HepG2 (cell line): ENCODE measurements around the gene DPT. TPM values are rescaled to one million over a fixed set of nuclear protein-coding genes. Genes with fewer than 3 reads are reported as not detected.

Experiments used
- ATAC-seq: fragments of 200-7000 bp; cut with Tn5 transposase; 3 replicates; pipeline ENCODE4 v1.9.1; 2020; ENCODE audit warnings: mild to moderate bottlenecking, moderate library complexity
- Bru-seq: library from RNA; stranded (reverse); fragments of 400-500 nt; gene quantifications from one replicate; lab custom pipeline; 2021; lab: Mats Ljungman, UMichigan
- BruChase-seq, 2 experiments: library from RNA; stranded (reverse); fragments of 400-500 nt; gene quantifications; one replicate each; lab custom pipeline; 2021; lab: Mats Ljungman, UMichigan
- BruUV-seq: library from RNA; stranded (reverse); fragments of 400-500 nt; replicated peaks from 2 replicates; lab custom pipeline; 2021; lab: Mats Ljungman, UMichigan
- CTCF ChIA-PET: fragments of 300-600 bp; formaldehyde crosslinking; extraction: SDS; loops from one replicate; lab custom pipeline; 2021; ENCODE audit warnings: low total read pairs, inconsistent platforms, low intra/inter-chr PET ratio; lab: Yijun Ruan, JAX
- POLR2A ChIA-PET: fragments of 350-600 bp; sonication (Branson Sonifier 250); formaldehyde crosslinking; loops from one replicate; lab custom pipeline; 2020; ENCODE audit warnings: antibody characterized with exemption, inconsistent platforms; lab: Yijun Ruan, JAX
- DNase-seq: peaks from one replicate; pipeline ENCODE4 v3.0.0-alpha.2; 2015; ENCODE audit warnings: low spot score
- FAIRE-seq: peaks from 3 replicates; lab custom pipeline; 2011; peaks lifted over from hg19 to GRCh38; lab: Jason Lieb, UNC
- H2AFZ ChIP-seq: one replicate; pipeline ENCODE4 v1.6.1; 2011; ENCODE audit warnings: low read length, inconsistent platforms
- H3K27ac ChIP-seq: fragments of 300-600 bp; 3 replicates; pipeline ENCODE4 v1.8.0; 2011; ENCODE audit warnings: mixed run types, mild to moderate bottlenecking, mixed read lengths, low read length, inconsistent platforms; ENCODE audit not compliant: insufficient read depth; ENCODE audit errors: extremely low read length
- H3K27me3 ChIP-seq, 2 experiments: fragments of 200-600 bp in 1 of 2; 2 replicates in 1 of 2; 3 replicates in 1 of 2; pipeline versions ENCODE4 v1.6.0 to v1.8.0; 2011; ENCODE audit warnings: low read length in 2 of 2, mild to moderate bottlenecking in 2 of 2, moderate library complexity in 2 of 2, inconsistent platforms in 1 of 2; ENCODE audit not compliant: insufficient read depth in 2 of 2, control insufficient read depth in 1 of 2
- H3K36me3 ChIP-seq, 2 experiments: fragments of 200-600 bp in 1 of 2; replicated peaks in 1 of 2; 2 replicates in 1 of 2; 3 replicates in 1 of 2; pipeline versions ENCODE4 v1.5.1 to v1.8.0; 2011; ENCODE audit warnings: low read length in 2 of 2, inconsistent platforms in 1 of 2; ENCODE audit not compliant: insufficient read depth in 2 of 2, control insufficient read depth in 1 of 2
- H3K4me1 ChIP-seq: 2 replicates; pipeline ENCODE4 v1.5.1; 2012; ENCODE audit warnings: low read length, inconsistent platforms; ENCODE audit not compliant: insufficient read depth
- H3K4me2 ChIP-seq: 2 replicates; pipeline ENCODE4 v1.6.0; 2011; ENCODE audit warnings: low read depth, low read length, inconsistent platforms
- H3K4me3 ChIP-seq, 3 experiments: fragments of 200-600 bp in 1 of 3; sonication (generic), shearing (Covaris generic) in 1 of 3; replicated peaks in 1 of 3; 2 replicates each; pipeline ENCODE4 v1.5.1; 2011 to 2016; ENCODE audit warnings: low read length in 3 of 3, inconsistent platforms in 2 of 3, low read depth in 2 of 3, mild to moderate bottlenecking in 2 of 3, control low read depth in 1 of 3, mixed read lengths in 1 of 3; ENCODE audit not compliant: insufficient read depth in 1 of 3
- H3K79me2 ChIP-seq: one replicate; pipeline ENCODE4 v1.6.1; 2011; ENCODE audit warnings: low read length, inconsistent platforms; ENCODE audit not compliant: insufficient read depth
- H3K9ac ChIP-seq: 2 replicates; pipeline ENCODE4 v1.6.0; 2011; ENCODE audit warnings: mild to moderate bottlenecking, low read depth, low read length, inconsistent platforms; ENCODE audit not compliant: insufficient read depth
- H3K9me3 ChIP-seq: 2 replicates; pipeline ENCODE4 v1.5.1; 2012; ENCODE audit warnings: mild to moderate bottlenecking, low read length
- H4K20me1 ChIP-seq: 2 replicates; pipeline ENCODE4 v1.6.0; 2011; ENCODE audit warnings: inconsistent platforms, mild to moderate bottlenecking, low read length, moderate library complexity; ENCODE audit not compliant: insufficient read depth
- ARNTL ChIP-seq: sonication (generic); formaldehyde crosslinking; IDR thresholded peaks from 2 replicates; pipeline ENCODE4 v1.4.0; 2020; ENCODE audit warnings: mild to moderate bottlenecking, missing genetic modification reagents
- GZF1 ChIP-seq: sonication (generic); formaldehyde crosslinking; IDR thresholded peaks from 2 replicates; pipeline ENCODE4 v1.5.1; 2020; ENCODE audit warnings: mild to moderate bottlenecking, missing genetic modification reagents
- HDAC6 ChIP-seq: fragments of 200-600 bp; sonication (generic); IDR thresholded peaks from 2 replicates; pipeline ENCODE4 v1.7.0; 2017; ENCODE audit warnings: mild to moderate bottlenecking, antibody characterized with exemption, low read length, low read depth
- HHEX ChIP-seq: IDR thresholded peaks from 2 replicates; pipeline ENCODE4 v1.6.1; 2016; ENCODE audit warnings: control low read depth
- NBN ChIP-seq: fragments of 450-650 bp; conservative IDR thresholded peaks from 2 replicates; pipeline ENCODE4 v1.6.1; 2017
- NFE2 ChIP-seq: sonication (generic); formaldehyde crosslinking; IDR thresholded peaks from 2 replicates; pipeline ENCODE4 v1.4.0; 2020; ENCODE audit warnings: missing genetic modification reagents
- SMAD3 ChIP-seq: sonication (generic); formaldehyde crosslinking; IDR thresholded peaks from 2 replicates; pipeline ENCODE4 v1.4.0; 2020; ENCODE audit warnings: missing genetic modification reagents
- SMARCC2 ChIP-seq: fragments of 450-650 bp; IDR thresholded peaks from 2 replicates; pipeline ENCODE4 v1.6.1; 2017; ENCODE audit warnings: antibody characterized with exemption, mild to moderate bottlenecking
- TOE1 ChIP-seq: sonication (generic); formaldehyde crosslinking; IDR thresholded peaks from 2 replicates; pipeline ENCODE4 v1.4.0; 2020; ENCODE audit warnings: mild to moderate bottlenecking, missing genetic modification reagents
- ZNF121 ChIP-seq: sonication (generic); formaldehyde crosslinking; IDR thresholded peaks from 2 replicates; pipeline ENCODE4 v1.5.0; 2020; ENCODE audit warnings: mild to moderate bottlenecking, missing genetic modification reagents
- ZNF782 ChIP-seq: sonication (generic); formaldehyde crosslinking; IDR thresholded peaks from 2 replicates; pipeline ENCODE4 v1.4.0; 2020; ENCODE audit warnings: missing genetic modification reagents, mild to moderate bottlenecking, borderline replicate concordance
- WGBS: methylation state at CpG from one replicate; pipeline ENCODE4 v1.1.6; 2017; ENCODE audit warnings: low lambda C conversion rate; 5-methylcytosine and 5-hydroxymethylcytosine counted together
- in situ Hi-C: cut with HindIII; loops from 2 replicates; pipeline ENCODE4 v1.10.0; 2017; ENCODE audit warnings: low pct_unique_long_range_greater_than_20kb; ENCODE audit not compliant: extremely low pct_ligation_motif_present
- intact Hi-C: fragments of 100-400 bp; cut with micrococcal nuclease; formaldehyde crosslinking; loops from one replicate; pipeline ENCODE4 v1.10.0; 2022; ENCODE audit not compliant: unreplicated experiment
- long read RNA-seq, 2 experiments: library from RNA in 1 of 2; library from polyadenylated mRNA in 1 of 2; stranded (forward) in 1 of 2; unstranded in 1 of 2; transcript quantifications; one replicate each; pipeline ENCODE4 v2.0.0, GENCODE V29; 2019 to 2022
- polyA minus RNA-seq, 3 experiments: library from RNA; depleted of rRNA, polyadenylated mRNA; stranded (reverse); fragments of >200 nt; gene quantifications; 2 replicates each; pipeline ENCODE4 v1.2.3, GENCODE V29; 2011; ENCODE audit warnings: low replicate concordance in 1 of 3
- polyA plus RNA-seq, 8 experiments: library from polyadenylated mRNA; depleted of rRNA in 3 of 8; stranded (reverse) in 7 of 8; unstranded in 1 of 8; fragments of >200 nt; fragmentation: Illumina TruSeq in 4 of 8; extraction: Trizol in 4 of 8; gene quantifications; 2 replicates each; pipeline versions ENCODE4 v1.2.1 to v1.2.3, GENCODE V29; 2011 to 2016; ENCODE audit warnings: low read depth in 4 of 8, missing spikeins in 1 of 8, mixed read lengths in 1 of 8; ENCODE audit not compliant: insufficient read depth in 1 of 8
- total RNA-seq, 5 experiments: library from RNA; depleted of rRNA; stranded (reverse); fragments of >200 nt; fragmentation: Illumina TruSeq; extraction: Trizol; gene quantifications; 2 replicates each; pipeline ENCODE4 v1.2.3, GENCODE V29; 2016; ENCODE audit warnings: low read depth in 1 of 5

DPT gene
- total RNA-seq (2016; rRNA removed; fragmentation: Illumina TruSeq; extraction: Trizol) (not detected in 2 replicates), polyA plus RNA-seq (2011; rRNA removed) (0.04 TPM in 1 of 2 replicates, not detected in the other), polyA minus RNA-seq (2011; rRNA and poly(A)+ RNA removed; ENCODE audit: low replicate concordance) (not detected in 2 replicates), Bru-seq, nascent RNA (not detected), BruChase-seq, experiment 1, labeled RNA remaining after a 6-hour chase (not detected), BruChase-seq, experiment 2, labeled RNA remaining after a 2-hour chase (not detected)
- not detected in 2 replicates for total RNA-seq (2016; cell fraction: cytosol; rRNA removed; fragmentation: Illumina TruSeq; extraction: Trizol; ENCODE audit: low read depth)
- not detected in 2 replicates for total RNA-seq (2016; cell fraction: insoluble cytoplasmic fraction; rRNA removed; fragmentation: Illumina TruSeq; extraction: Trizol)
- total RNA-seq (2016; cell fraction: membrane; rRNA removed; fragmentation: Illumina TruSeq; extraction: Trizol), result not detected in 2 replicates
- total RNA-seq (2016; cell fraction: nucleus; rRNA removed; fragmentation: Illumina TruSeq; extraction: Trizol), result not detected in 2 replicates
- polyA plus RNA-seq (2011; cell fraction: cytosol; rRNA removed), result not detected in 2 replicates
- not detected in 2 replicates for polyA plus RNA-seq (2011; cell fraction: nucleus; rRNA removed)
- polyA plus RNA-seq (2012), result not detected in 2 replicates
- polyA plus RNA-seq (2016; cell fraction: cytosol; fragmentation: Illumina TruSeq; extraction: Trizol; ENCODE audit: low read depth), result not detected in 2 replicates
- not detected in 2 replicates for polyA plus RNA-seq (2016; cell fraction: insoluble cytoplasmic fraction; fragmentation: Illumina TruSeq; extraction: Trizol; ENCODE audit: low read depth)
- polyA plus RNA-seq (2016; cell fraction: membrane; fragmentation: Illumina TruSeq; extraction: Trizol; ENCODE audit: low read depth), result not detected in 2 replicates
- polyA plus RNA-seq (2016; cell fraction: nucleus; fragmentation: Illumina TruSeq; extraction: Trizol; ENCODE audit: insufficient read depth, low read depth), result not detected in 2 replicates
- not detected in 2 replicates for polyA minus RNA-seq (2011; cell fraction: cytosol; rRNA and poly(A)+ RNA removed)
- polyA minus RNA-seq (2011; cell fraction: nucleus; rRNA and poly(A)+ RNA removed), result not detected in 2 replicates
- long read RNA-seq, experiment 1, result 0 reads
- long read RNA-seq, experiment 2, result 0 reads

- intact Hi-C loops, result no loop called here
- no peak for ATAC-seq
Measured at GRCh38 chr1:168728473-168729404, at the start of gene DPT. DPT (minus strand) TSS chr1:168729206; CDS start chr1:168729174, 32 bp downstream.

More at GRCh38 chr1:168728473-168729404, at the start of gene DPT:
- ChIA-PET CTCF (no interaction called here), POLR2A (no interaction called here)
- Histone ChIP-seq H3K27ac (no peak within 1 kb of the TSS), H3K9ac (no peak within 1 kb of the TSS), H3K4me2 (no peak within 1 kb of the TSS), H3K9me3 (no peaks in the 10 kb centered on the region), H3K79me2 (no peaks in the 10 kb centered on the region), H3K4me3 (no peak within 1 kb of the TSS), H3K36me3 (no peaks in the 10 kb centered on the region), H2AFZ (no peak within 1 kb of the TSS), H4K20me1 (no peaks in the 10 kb centered on the region), H3K27me3 (peaks cover 0 to 16% of the 10 kb centered on the region in 2 experiments; a peak in 2 of 5 replicates), H3K4me1 (peaks cover 12% of the 10 kb centered on the region; the same call in 1 of the 2 replicates)
- no peak for DNase-seq
- BruUV-seq, result no TSS peak
- in situ Hi-C loops, result loop anchor here (10.0 kb wide), 1 partner anchor 64 kb away; no protein-coding TSS in a partner anchor
- TF ChIP-seq HDAC6 (no peak), SMARCC2 (no peak), TOE1 (CRISPR knock-in tag) (no peak), HHEX (CRISPR knock-in tag) (no peak), GZF1 (CRISPR knock-in tag) (no peak), NBN (no peak), ARNTL (CRISPR knock-in tag) (no peak), NFE2 (CRISPR knock-in tag) (no peak), ZNF782 (CRISPR knock-in tag) (no peak), ZNF121 (no peak), SMAD3 (CRISPR knock-in tag) (no peak)
- 56% methylated on average over 12 of the region's 14 CpGs for WGBS
- FAIRE-seq, result no peak
